Stimulated activated CD8-positive, alpha-beta memory T cell treated with anti-CD3 and anti-CD28 coated beads, Interleukin-12 subunit alpha, Interleukin-12 subunit beta, amount 100 ng/mL, for 4 hours (primary cell): ENCODE measurements around the gene SLC38A3.
"Not testable (repeated sequence)": the region's sequence is repeated elsewhere in the genome, so short reads cannot be mapped to it uniquely, and the experiment has no call there.

Experiments used
- DNase-seq: peaks from one replicate; pipeline ENCODE4 v3.0.0-alpha.2; 2020; ENCODE audit warnings: low read depth

The SLC38A3 gene

DNA sequence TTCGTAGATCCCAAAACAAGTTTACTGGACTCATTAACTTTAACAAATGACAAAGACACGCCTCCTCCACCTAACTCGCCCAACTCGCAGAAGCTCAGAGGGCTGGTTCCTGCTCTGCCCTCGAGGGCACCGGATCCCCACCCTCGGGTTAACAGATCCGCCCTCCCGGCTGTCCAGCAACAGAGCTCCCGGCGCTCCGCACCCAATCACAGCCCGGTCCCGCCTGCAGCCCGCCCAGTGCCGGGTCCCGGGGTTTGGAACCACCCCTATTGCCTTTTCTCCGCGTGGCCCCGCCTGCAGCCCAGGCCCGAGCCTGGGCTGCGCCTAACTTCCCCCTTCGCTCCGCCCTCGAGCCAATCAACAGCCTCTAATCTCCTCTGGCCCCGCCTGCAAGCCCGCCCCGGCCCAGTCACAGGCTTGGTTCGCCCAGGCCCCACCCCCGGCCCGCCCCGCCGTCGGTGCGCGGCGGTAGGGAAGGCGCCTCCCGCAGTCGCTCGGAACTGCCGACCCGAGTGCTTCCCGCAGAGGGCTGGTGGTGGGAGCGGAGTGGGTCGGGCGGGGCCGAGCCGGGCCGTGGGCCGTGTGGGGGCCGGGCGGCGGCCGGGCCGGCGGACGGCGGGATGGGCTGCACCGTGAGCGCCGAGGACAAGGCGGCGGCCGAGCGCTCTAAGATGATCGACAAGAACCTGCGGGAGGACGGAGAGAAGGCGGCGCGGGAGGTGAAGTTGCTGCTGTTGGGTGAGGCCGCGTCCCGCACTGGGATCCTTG is 30.8 kb downstream of the SLC38A3 start, which contains the start of gene GNAI2:
GNAI2 (plus strand) TSS at position 489 of the 768 bp plus-strand sequence; CDS start at position 621, 132 bp downstream.
- peak; percentile 98 for DNase-seq

DNA sequence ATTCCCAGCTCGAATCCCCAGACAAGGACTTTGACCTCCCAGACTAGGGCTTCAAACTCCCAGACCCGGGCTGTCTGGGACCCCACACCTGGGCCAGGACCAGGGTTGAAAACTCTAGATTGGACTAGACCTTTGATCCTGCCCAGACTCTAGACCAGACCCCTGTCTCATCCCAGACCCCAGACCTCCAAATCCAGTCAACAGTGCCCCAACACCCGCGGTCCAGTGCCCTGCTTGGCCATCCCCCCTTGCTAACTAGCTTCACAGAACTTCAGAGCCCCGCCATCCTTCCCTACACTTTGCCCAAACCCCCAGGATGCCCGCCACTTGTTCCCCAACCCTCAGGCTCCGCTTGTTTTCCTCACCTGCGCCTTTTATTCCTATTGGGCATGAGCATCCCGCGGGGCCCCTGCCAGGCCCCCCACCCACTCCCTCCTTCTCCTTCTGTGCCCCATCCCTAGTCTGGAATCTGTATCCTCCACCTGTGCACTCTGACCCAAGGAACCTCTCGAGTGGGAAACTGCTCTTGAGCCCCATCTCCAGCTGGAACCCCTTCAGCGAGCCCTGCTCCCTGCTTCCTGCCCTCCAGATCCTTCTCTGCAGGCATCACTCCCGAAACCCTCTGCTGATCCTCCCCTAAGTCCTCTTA is 31.5 kb downstream of the SLC38A3 start:
- DNase-seq = no peak

DNA sequence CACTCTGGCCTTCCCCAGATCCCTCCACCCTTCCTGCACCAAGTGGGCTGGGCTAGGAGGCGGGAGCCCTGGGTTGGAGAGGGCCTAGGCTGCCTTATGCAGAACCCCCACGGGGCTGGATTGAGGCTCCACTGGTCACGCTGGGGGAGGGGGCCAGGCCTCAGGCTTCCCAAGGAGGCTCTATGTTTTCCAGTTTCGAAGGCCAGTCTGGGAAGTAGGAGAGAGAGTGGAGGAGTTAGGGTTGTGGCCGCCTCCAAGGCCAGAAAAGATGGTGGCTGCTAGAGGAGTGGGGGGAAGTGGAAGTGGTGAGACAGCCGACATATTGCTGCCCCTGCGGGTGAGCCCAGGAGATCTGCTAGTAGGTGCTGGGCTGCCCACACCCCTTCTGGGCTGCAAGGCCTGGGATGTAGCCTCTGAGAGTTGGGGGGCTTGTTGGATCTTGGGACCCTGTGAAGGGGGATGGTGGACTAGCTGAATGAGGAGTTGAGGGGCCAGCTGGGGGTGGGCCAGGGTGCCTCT is 32.1 kb downstream of the SLC38A3 start:
- no peak for DNase-seq

DNA sequence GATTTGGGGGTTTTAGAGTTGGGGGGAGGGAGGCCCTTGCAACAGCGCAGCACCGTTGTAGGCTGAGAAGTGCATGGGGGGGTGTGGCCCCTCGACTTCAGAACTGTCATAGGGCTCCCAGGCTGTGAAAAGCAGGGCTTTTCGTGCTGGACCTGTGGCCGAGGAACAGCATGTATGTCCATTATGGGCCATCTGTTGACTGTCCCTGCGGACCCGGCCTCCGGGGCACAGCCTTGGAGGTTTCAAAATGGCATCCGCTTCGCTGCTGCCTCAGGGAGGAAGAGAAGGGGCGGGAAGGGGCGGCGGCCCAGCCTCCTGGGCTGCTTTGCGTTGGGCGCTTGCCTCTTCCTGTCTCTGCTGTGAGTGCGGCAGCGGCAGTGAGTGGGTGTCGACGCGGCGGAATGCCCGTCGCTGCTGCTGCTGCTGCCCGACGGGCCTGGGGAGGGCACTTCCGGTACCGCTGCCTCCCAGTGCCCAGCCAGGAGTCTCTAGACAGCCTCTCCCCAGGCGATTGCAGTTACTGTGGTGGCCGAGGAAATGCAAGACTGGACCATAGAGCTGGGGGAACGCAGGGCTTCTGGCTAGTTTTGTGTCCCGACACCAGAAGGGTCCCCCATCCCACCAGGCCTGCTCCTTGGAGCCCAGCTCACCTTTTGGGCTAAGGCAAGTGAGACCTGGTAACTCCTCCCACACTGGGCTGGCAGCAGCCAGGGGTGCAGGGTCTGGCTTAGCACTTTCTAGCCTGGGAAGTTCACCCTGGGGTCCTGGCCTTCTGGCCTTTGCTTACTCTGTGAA is 32.9 kb downstream of the SLC38A3 start:
- peak; percentile 76 for DNase-seq

DNA sequence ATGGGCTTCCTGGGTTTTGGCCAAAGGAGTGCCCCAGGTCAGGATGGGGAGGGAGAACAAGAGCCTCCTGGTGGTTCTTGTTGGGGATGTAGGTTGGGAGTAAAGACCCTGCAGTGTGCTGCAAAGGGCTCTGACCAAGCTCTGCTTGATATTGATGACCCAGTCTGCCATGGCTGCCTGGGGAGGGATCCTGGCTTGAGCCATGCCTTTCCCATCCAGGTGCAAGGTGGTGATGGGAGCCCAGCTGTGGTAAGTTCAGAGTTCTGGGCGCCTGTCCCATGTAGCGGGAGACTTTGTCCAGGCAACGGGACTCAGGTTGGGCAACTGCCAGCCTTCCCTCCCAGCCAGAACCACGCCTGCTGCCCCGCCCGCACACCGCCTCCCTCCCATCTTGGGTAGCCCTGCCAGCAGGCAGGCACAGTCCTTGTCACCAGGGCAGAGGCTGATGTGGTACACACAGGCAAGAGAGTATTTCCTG is 33.5 kb downstream of the SLC38A3 start:
- DNase-seq = no peak

DNA sequence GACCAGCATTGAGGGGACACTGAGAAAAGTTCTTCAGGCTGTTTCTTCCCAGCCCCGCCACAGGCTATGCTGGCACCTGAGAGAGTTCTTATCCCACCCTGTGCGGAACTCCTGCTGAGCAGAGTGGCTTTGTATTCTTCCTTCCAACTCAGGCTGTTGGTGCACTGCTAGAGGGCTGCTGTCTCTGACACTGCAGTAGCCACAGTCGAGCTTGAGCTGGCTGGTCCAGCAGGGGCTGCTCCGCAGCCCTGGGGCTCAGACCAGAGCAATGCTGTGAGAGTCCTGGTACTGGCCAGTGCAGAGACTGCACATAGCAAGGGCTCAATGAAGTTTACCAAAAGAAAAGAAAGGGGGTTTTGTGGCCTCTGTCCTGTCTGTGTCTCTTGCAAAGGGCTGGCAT is 34.6 kb downstream of the SLC38A3 start:
- no peak for DNase-seq

DNA sequence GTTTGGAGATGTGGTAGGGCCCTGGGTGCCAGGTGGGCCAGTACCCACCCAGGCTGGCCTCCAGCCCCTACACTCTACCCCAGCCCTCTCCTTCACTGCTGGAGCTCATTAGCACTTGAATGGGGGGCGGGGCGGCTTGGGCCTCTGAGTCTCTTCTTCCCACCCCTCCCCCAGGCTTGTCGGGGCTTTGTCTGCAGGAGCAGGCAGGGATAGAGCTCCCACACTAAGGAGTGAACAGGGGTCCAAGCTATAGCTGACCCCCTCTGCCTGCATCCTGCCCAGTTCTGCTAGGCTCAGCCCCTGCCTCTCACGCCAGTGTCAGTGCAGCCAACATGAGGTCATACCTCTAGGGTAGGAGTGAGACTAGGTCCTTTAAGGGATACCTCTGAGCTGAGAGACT is 36.1 kb downstream of the SLC38A3 start:
- no peak for DNase-seq

DNA sequence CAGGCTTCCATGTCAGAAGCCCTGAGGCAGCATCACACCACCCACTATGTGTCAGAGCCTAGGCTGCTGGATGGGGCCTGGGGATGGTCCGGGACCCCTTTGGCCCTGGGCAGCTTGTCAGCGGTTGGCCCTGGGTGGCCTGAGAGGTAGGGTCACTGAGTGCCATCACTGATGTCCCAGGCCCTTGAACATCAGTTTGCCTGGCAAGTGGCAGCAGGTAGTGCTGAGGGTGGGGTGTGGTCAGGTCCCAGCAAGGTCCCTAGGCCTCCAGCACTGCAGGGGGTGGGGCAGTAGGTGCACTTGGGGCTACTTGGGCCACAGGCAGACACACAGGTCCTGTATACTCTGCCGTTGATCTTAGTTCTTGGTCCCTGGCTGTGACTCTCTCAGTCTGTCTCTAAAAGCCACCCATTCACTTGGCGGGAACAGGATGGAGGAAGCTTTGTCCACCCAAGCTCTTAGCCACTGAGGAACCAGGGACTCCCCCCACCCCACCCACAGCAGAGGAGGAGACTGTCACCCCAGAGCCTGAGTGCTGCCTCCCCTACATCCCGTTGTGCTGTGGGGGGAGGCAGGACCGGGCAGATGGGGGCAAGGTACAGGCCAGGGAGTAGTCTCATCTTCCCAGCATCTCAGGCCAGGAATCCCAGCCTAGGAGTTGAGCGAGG is 36.8 kb downstream of the SLC38A3 start:
- DNase-seq = no peak

DNA sequence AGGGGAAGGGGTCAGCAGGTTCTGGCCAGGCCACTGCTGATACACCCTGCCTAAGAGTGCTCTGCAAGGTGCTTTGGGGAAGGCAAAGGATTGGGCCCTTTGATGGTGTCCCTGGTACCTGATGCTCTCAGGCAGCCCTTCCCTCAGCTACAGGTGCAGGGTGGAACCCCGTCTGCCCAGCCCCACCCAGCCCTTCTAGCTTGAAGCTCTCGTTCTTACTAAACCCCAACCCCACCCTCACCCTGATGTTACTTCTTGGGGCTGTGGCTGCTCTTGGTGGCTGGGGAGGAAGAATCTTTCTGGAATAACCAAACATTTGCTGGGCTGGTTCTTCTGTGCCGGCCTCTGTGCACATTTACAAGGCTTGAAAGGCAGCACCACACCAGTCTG is 37.3 kb downstream of the SLC38A3 start:
- DNase-seq = no peak

DNA sequence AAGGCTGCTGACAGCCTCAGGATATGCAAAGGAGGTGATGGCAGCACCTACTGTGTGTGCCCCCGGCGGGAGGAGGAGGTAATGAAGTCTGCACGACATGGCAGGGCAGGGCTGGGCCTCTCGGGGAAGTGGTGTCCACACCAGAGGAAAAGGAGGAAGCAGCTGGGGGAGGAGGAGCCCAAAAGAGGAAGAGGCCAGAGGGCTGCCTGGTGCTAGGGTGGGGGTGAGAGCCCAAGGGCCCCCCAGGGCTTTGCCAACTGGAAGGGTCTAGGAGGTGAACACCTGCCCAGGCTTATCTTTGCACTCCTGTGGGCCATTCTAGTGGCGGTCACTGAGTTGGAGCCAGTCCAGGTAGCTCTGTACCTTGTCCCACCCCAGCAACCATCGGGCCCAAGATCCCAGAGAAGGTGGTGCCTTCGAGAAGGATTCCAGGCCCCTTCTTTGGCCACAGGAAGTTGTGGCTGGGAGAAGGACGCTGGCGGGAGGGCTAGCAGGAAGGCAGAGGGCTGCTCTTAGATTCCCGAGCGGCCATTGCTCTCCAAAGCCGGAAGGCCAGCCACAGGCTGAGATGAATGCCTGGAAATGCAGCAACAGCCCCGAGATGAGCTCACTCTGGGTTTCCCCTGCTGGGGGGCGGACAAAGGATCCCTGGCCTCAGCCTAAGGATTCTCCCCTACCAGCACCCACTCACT is 37.9 kb downstream of the SLC38A3 start:
- no peak for DNase-seq

DNA sequence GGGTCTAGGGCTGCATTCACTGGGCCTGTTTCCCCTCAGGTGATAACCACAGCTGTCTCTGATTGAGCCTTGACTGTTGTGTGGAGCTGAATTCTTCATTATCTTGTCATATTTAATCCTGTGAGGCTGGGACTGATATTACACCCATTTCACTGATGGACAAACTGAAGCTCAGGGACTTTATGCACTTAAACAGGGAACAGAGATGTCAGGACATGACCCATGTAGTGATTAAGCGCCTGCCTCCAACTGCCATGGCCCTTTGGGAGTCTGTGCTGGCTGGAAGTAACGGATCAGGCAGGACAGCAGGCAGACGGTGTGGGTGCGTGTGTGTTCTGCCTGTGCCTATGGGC is 38.4 kb downstream of the SLC38A3 start:
- DNase-seq = no peak

DNA sequence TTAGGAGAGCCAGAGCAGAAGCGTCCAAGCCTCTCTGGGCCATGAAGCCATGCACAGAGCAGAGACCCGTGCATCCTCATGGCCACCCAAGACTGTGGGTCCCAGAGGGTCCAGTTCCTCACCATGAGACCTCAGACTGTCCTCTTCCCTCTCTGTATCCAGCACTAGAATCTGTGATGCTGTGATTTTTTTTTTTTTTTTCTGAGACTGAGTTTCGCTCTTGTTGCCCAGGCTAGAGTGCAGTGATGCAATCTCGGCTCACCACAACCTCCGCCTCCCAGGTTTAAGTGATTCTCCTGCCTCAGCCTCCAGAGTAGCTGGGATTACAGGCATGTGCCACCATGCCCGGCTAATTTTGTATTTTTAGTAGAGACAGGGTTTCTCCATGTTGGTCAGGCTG is 39.7 kb downstream of the SLC38A3 start:
- DNase-seq = not testable (repeated sequence)

DNA sequence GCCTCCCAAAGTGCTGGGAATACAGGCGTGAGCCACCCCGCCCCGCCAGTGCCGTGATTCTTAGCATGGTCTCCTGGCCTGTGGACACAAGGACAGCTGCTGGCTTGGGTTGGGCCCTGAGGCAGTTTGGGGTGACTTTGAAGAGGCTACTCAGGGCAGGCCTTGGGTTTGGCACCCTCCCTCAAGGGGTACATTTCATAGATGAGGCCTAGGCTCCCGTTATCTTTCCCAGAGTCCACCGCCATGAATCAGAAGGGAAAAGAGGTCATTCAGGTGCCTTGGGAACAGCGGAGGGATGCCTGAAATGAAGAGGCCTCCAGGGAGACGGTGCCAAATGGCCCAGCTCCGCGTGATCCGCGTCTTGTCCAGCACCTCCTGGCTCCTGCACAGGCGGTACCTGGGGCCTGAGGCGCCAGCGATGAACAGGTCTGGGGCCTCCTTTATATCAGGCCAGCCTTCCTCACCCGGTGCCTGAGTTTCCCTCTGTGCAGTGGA is 40.2 kb downstream of the SLC38A3 start:
- no peak for DNase-seq

DNA sequence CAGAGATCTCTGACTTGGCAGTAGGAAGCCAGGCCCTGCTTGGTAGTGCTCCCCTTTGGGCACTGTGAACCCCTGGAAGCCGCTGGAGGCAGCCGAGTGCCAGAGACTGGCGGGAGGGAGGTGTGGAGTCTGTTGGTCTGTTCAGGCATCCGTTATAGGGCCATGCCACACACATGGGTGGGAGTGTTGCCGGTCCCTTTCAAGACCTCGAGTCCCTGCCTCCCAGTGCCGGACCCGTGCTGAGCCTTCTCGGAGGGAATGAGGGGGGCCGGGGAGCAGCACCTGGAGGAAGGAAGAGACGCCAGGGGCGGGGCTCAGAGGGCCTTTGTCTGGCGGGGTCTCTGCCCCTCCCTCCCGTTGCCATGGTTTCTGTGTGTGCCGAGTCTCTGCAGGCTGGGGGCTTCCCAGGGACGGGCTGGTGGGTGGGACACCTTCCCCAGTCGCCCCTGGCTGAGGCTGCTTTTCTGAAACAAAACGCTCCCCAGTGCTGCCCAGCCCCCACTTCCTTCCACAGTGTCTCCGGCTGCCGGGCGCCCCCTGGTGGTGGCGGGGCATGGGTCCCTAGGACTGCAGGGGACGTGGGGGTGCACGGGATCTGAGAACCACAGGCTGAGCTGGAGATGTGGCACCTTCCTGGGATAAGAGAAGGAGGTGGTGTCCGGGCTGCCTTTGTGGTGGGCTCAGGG is 40.9 kb downstream of the SLC38A3 start:
- peak; percentile 86 for DNase-seq

DNA sequence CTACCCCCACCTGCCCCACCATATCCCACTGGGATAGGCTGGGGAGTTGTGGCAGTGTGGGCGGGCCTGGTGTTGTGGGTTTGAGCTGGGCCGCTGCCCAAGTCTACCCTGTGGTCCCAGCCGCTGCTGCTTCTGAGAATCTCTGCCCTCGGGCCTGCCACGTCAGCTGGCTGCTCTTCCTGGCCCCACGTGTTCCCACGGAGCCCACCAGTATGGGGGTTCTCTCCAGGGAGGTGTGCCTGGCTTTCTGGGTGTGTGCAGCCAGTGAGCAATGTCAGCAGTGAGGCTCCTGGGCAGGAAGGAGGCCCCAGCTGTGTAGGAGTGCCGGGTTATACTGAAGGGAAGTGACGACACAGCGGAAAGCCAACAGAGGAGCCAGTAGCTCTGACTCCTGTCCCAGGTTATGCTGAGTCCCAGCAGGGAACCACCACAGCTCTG is 41.5 kb downstream of the SLC38A3 start:
- peak; percentile 64 for DNase-seq

DNA sequence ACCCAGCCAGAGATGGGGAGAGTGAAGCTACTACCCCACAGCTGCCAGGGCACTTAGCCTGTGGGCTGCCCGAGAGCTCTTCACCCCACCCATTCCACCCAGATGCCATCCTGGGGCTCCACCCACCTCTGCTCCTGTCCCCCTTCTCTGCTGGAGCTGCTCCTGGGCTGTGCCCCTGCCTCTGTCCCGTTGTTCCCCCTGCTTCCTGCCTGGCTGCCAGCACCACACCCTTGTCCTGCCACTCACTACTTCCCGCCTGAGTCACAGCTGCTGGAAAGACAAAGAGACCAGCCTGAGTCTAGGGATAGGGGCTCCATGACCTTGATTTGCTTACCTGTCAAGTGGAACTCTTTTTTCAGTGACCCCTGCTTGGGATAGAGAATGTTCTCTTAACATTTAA is 43.3 kb downstream of the SLC38A3 start:
- DNase-seq = no peak

DNA sequence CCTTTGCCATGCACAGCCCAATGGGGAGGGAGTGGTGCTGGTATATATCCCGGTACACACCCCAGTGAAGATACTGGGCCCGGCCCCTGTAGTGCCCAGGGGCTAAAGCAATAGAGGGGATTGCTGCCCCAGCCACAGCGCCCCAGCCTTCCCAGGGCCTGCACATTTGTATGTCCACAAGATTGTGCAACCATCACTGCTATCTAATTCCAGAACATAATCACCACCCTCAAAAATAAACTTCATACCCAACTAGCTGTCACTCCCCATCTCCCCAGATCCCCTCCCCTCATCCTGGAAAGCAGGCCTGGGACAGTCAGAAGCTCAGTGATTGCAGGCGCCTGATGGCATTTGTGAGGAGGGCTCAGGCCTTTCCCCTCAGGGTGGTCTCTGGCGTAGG is 44.4 kb downstream of the SLC38A3 start:
- no peak for DNase-seq

DNA sequence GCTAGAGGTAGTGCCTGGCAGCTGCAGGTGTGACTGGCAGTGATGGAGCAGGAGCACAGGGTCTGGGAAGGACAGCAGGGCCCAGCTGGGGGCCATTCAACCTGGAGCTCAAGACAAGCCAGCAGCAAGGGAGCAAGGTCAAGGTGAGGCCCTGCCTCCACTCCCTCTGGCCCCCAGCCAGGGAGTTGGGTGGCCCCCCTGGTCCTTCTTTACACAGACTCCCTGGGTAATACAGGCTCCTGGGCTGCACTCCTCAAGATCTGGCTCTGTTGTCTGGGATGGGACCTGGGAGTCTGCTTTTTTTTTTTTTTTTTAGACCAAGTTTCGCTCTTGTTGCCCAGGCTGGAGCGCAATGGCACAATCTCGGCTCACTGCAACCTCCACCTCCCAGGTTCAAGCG is 45.4 kb downstream of the SLC38A3 start:
- no peak for DNase-seq

DNA sequence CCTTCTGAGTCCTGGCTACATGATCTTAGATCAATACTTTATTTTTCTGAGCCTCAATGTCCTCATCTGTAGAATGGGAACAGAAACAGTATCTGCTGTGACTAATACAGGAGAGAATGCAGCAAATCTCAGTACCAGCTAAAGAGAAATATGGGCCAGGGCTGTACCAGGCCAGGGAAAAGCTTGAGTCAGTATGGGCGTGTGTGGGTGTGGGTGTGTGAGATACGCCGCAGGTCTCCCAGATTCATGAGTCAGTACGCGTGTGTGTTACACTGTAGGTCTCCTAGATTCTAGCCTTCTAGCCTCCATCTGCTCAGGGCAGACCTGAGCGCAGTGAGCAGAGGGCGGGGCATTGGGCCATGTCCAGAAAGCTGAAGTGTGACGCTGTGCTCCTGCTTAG is 46.1 kb downstream of the SLC38A3 start:
- DNase-seq = no peak

DNA sequence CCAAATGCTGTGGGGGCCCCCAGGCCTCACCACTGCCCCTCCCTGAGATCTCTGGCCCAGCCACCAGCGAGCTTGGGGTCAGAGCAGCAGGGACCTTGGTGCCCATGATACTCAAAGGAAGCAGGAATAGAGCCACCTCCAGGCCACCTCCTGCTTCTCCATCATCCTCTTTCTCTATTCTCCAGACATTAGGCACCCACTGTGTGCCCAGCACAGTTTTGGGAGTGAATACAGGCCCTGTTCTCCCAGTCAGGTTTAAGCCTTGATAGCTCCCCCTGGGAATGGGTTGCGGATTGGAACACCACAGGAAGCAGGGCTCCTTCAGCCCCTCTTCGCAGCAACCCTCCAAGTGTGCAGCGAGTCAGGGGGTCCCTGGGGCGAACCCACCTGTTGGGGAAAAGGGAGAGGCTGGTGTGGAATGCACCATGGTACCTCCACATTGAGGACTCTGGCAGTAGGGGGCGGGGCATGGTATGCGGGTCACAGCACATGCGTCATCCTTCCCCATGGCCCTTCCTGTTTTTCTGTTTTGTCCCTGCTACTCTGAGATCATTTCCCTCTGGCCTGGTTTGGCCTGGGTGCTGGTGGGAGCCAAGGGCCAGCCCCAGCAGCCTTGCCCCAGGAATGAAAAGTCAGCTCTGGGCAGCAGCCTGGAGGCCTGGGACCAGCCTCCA is 49.6 kb downstream of the SLC38A3 start:
- no peak for DNase-seq
